Right lobe of liver (tissue), 4 donors: ENCODE data around the gene SLC25A38.

Experiments
- POLR2A ChIP-seq: fragments of 450-650 bp; IDR thresholded peaks from one replicate; pipeline ENCODE4 v1.6.1; 2017; ENCODE audit warnings: antibody characterized with exemption, mild to moderate bottlenecking
- TF ChIP-seq, protein P1 (sequence below), 4 donors: fragments of 200-600 bp in 3 of 4; fragments of 450-650 bp in 1 of 4; IDR thresholded peaks; one replicate each; pipeline versions ENCODE4 v1.5.1 to v1.8.0; 2016 to 2022; ENCODE audit warnings: antibody characterized with exemption in 4 of 4, mild to moderate bottlenecking in 2 of 4
- donor health status: DM: no; HTN: no; CAD: no.
- donor health status: DM: no; HTN: no; CAD: no.
- donor health status: DM: no; HTN: yes; CAD: no.

- TF ChIP-seq, protein P1, sequence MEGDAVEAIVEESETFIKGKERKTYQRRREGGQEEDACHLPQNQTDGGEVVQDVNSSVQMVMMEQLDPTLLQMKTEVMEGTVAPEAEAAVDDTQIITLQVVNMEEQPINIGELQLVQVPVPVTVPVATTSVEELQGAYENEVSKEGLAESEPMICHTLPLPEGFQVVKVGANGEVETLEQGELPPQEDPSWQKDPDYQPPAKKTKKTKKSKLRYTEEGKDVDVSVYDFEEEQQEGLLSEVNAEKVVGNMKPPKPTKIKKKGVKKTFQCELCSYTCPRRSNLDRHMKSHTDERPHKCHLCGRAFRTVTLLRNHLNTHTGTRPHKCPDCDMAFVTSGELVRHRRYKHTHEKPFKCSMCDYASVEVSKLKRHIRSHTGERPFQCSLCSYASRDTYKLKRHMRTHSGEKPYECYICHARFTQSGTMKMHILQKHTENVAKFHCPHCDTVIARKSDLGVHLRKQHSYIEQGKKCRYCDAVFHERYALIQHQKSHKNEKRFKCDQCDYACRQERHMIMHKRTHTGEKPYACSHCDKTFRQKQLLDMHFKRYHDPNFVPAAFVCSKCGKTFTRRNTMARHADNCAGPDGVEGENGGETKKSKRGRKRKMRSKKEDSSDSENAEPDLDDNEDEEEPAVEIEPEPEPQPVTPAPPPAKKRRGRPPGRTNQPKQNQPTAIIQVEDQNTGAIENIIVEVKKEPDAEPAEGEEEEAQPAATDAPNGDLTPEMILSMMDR (IDR thresholded peaks at IDR 0.05): no peak
- TF ChIP-seq POLR2A: no peak
Observed at GRCh38 chr3:39386318-39386717, 3.1 kb downstream of the SLC25A38 start.
